HG03354 (cell line): ENCODE measurements around the gene JMJD1C.

Source experiments
- ATAC-seq: cut with Tn5 transposase; IDR thresholded peaks from one replicate; pipeline ENCODE4 v1.9.1; 2021; ENCODE audit warnings: mild to moderate bottlenecking; ENCODE audit not compliant: unreplicated experiment, poor library complexity, severe bottlenecking

JMJD1C gene

GRCh38 chr10:63267414-63268148 lies 198.2 kb downstream of the JMJD1C start:
- peak; percentile 23 for ATAC-seq

GRCh38 chr10:63266391-63267316 lies 199.1 kb downstream of the JMJD1C start:
- no peak for ATAC-seq

- no peak for ATAC-seq
Observed at GRCh38 chr10:63265683-63266235, 200.0 kb downstream of the JMJD1C start.

GRCh38 chr10:63265222-63265617 lies 200.6 kb downstream of the JMJD1C start:
- ATAC-seq, result no peak

GRCh38 chr10:63264617-63265221 lies 201.1 kb downstream of the JMJD1C start:
- no peak for ATAC-seq

- no peak for ATAC-seq
Observed at GRCh38 chr10:63262430-63263073, 203.2 kb downstream of the JMJD1C start.

- ATAC-seq, result peak; percentile 33
Observed at GRCh38 chr10:63261496-63261895, 204.3 kb downstream of the JMJD1C start.

- no peak for ATAC-seq
Observed at GRCh38 chr10:63260860-63261251, 204.9 kb downstream of the JMJD1C start.

- no peak for ATAC-seq
Observed at GRCh38 chr10:63260103-63260859, 205.5 kb downstream of the JMJD1C start.

GRCh38 chr10:63258920-63259678 lies 206.7 kb downstream of the JMJD1C start:
- no peak for ATAC-seq

- ATAC-seq, result no peak
Observed at GRCh38 chr10:63257778-63258177, 208.0 kb downstream of the JMJD1C start.

- peak; percentile 36 for ATAC-seq
Observed at GRCh38 chr10:63256009-63256773, 209.6 kb downstream of the JMJD1C start.

GRCh38 chr10:63255316-63255715 lies 210.5 kb downstream of the JMJD1C start:
- no peak for ATAC-seq

GRCh38 chr10:63253040-63253439 lies 212.7 kb downstream of the JMJD1C start:
- no peak for ATAC-seq

- ATAC-seq, result no peak
Observed at GRCh38 chr10:63252095-63252762, 213.5 kb downstream of the JMJD1C start.

- ATAC-seq, result no peak
Observed at GRCh38 chr10:63250032-63250431, 215.7 kb downstream of the JMJD1C start.

- no peak for ATAC-seq
Observed at GRCh38 chr10:63247771-63248170, 218.0 kb downstream of the JMJD1C start.
